Liver (tissue), 9 donors: ENCODE data around the gene PTPRQ. TPM values are rescaled to one million over a fixed set of nuclear protein-coding genes. Genes with fewer than 3 reads are reported as not detected.
A peak's percentile ranks its signal among the peaks of the same experiment; 100 is the strongest.

Experiments used
- DNase-seq: peaks from one replicate; pipeline ENCODE4 v3.0.0-alpha.2; 2017; ENCODE audit warnings: low spot score
- H3K27ac ChIP-seq, 2 donors: one replicate each; pipeline ENCODE4 v1.7.0; 2013; ENCODE audit warnings: inconsistent platforms in 2 of 2, low read length in 2 of 2, control low read depth in 1 of 2, low read depth in 1 of 2, mild to moderate bottlenecking in 1 of 2
- H3K27me3 ChIP-seq, 4 donors: one replicate each; pipeline versions ENCODE4 v1.6.1 to v1.7.0; 2013; ENCODE audit warnings: low read length in 3 of 4, inconsistent platforms in 1 of 4, mild to moderate bottlenecking in 1 of 4, moderate library complexity in 1 of 4; ENCODE audit not compliant: control insufficient read depth in 4 of 4, insufficient read depth in 4 of 4
- H3K36me3 ChIP-seq, 4 donors: one replicate each; pipeline versions ENCODE4 v1.6.1 to v1.7.0; 2013; ENCODE audit warnings: low read length in 3 of 4, mild to moderate bottlenecking in 3 of 4, low read depth in 1 of 4, moderate library complexity in 1 of 4; ENCODE audit not compliant: control insufficient read depth in 4 of 4, insufficient read depth in 3 of 4
- H3K4me1 ChIP-seq, 4 donors: one replicate each; pipeline versions ENCODE4 v1.6.1 to v1.7.0; 2013; ENCODE audit warnings: low read length in 3 of 4, mild to moderate bottlenecking in 3 of 4, moderate library complexity in 1 of 4; ENCODE audit not compliant: control insufficient read depth in 4 of 4, insufficient read depth in 4 of 4
- H3K4me3 ChIP-seq, 3 donors: one replicate each; pipeline versions ENCODE4 v1.6.1 to v1.7.0; 2013; ENCODE audit warnings: low read length in 3 of 3, control low read depth in 1 of 3, low read depth in 1 of 3, mild to moderate bottlenecking in 1 of 3
- H3K9ac ChIP-seq, 2 donors: one replicate each; pipeline ENCODE4 v1.7.0; 2013; ENCODE audit warnings: low read length in 2 of 2, mild to moderate bottlenecking in 2 of 2, moderate library complexity in 2 of 2, control low read depth in 1 of 2, low read depth in 1 of 2
- H3K9me3 ChIP-seq, 4 donors: one replicate each; pipeline versions ENCODE4 v1.6.1 to v1.7.0; 2013; ENCODE audit warnings: low read length in 3 of 4; ENCODE audit not compliant: control insufficient read depth in 4 of 4
- ATF3 ChIP-seq: IDR thresholded peaks from 2 replicates; pipeline ENCODE4 v1.6.1; 2016; ENCODE audit warnings: antibody characterized with exemption
- CTCF ChIP-seq: fragments of 150-350 bp; IDR thresholded peaks from 2 replicates; pipeline ENCODE4 v1.5.1; 2017; ENCODE audit warnings: improper control_type of control experiment, low read depth, low read length; ENCODE audit not compliant: missing input control
- EGR1 ChIP-seq, 2 donors: IDR thresholded peaks; 2 replicates each; pipeline ENCODE4 v1.6.1; 2016 to 2018; ENCODE audit warnings: antibody characterized with exemption in 2 of 2, low read depth in 2 of 2
- FOXA1 ChIP-seq: IDR thresholded peaks from 2 replicates; pipeline ENCODE4 v1.6.1; 2016; ENCODE audit warnings: antibody characterized with exemption
- FOXA2 ChIP-seq: IDR thresholded peaks from 2 replicates; pipeline ENCODE4 v1.6.1; 2016; ENCODE audit warnings: antibody characterized with exemption
- GABPA ChIP-seq, 2 donors: IDR thresholded peaks in 1 of 2; conservative IDR thresholded peaks in 1 of 2; 2 replicates each; pipeline ENCODE4 v1.6.1; 2016; ENCODE audit warnings: antibody characterized with exemption in 2 of 2, mild to moderate bottlenecking in 1 of 2, moderate library complexity in 1 of 2
- HNF4A ChIP-seq, 2 donors: conservative IDR thresholded peaks; 2 replicates each; pipeline ENCODE4 v1.6.1; 2016; ENCODE audit warnings: antibody characterized with exemption in 2 of 2, mild to moderate bottlenecking in 2 of 2
- HNF4G ChIP-seq: IDR thresholded peaks from 2 replicates; pipeline ENCODE4 v1.6.1; 2016; ENCODE audit warnings: antibody characterized with exemption
- JUND ChIP-seq, 2 donors: IDR thresholded peaks; 2 replicates each; pipeline ENCODE4 v1.6.1; 2016; ENCODE audit warnings: antibody characterized with exemption in 2 of 2
- MAX ChIP-seq: IDR thresholded peaks from 2 replicates; pipeline ENCODE4 v1.6.1; 2016; ENCODE audit warnings: antibody characterized with exemption
- NR2F2 ChIP-seq: IDR thresholded peaks from 2 replicates; pipeline ENCODE4 v1.6.1; 2016; ENCODE audit warnings: antibody characterized with exemption
- RAD21 ChIP-seq, 2 donors: IDR thresholded peaks; 2 replicates each; pipeline ENCODE4 v1.6.1; 2016; ENCODE audit warnings: antibody characterized with exemption in 2 of 2, mild to moderate bottlenecking in 2 of 2
- RXRA ChIP-seq, 2 donors: IDR thresholded peaks; 2 replicates each; pipeline ENCODE4 v1.6.1; 2017 to 2018; ENCODE audit warnings: antibody characterized with exemption in 2 of 2, mild to moderate bottlenecking in 1 of 2
- SP1 ChIP-seq: IDR thresholded peaks from 2 replicates; pipeline ENCODE4 v1.6.1; 2018; ENCODE audit warnings: antibody characterized with exemption, mild to moderate bottlenecking
- TAF1 ChIP-seq: conservative IDR thresholded peaks from 2 replicates; pipeline ENCODE4 v1.6.1; 2016; ENCODE audit warnings: antibody characterized with exemption, mild to moderate bottlenecking
- YY1 ChIP-seq: IDR thresholded peaks from 2 replicates; pipeline ENCODE4 v1.6.1; 2016; ENCODE audit warnings: antibody characterized with exemption, mild to moderate bottlenecking
- WGBS: extraction: QIAGEN DNeasy Blood & Tissue Kit; methylation state at CpG from one replicate; pipeline ENCODE4 v1.1.7; 2013; 5-methylcytosine and 5-hydroxymethylcytosine counted together
- polyA plus RNA-seq, 2 donors: library from polyadenylated mRNA; stranded (reverse) in 1 of 2; unstranded in 1 of 2; fragments of 200-250 nt in 1 of 2; fragments of >200 nt in 1 of 2; fragmentation: Nextera tagmentation in 1 of 2; extraction: Ambion mirVana in 1 of 2; gene quantifications; one replicate each; pipeline versions ENCODE4 v1.2.1 to v1.2.3, GENCODE V29; 2013 to 2015
- total RNA-seq, 2 donors: library from RNA; depleted of rRNA; stranded (reverse); fragments of >200 nt; gene quantifications; one replicate each; pipeline ENCODE4 v1.2.3, GENCODE V29; 2014
- TF ChIP-seq, protein P1 (sequence below): IDR thresholded peaks from 2 replicates; pipeline ENCODE4 v1.6.1; 2016; ENCODE audit warnings: antibody characterized with exemption, mild to moderate bottlenecking
- TF ChIP-seq, protein P2 (sequence below): IDR thresholded peaks from 2 replicates; pipeline ENCODE4 v1.6.1; 2016; ENCODE audit warnings: antibody characterized with exemption
- donor health status: healthy.
- donor health status: healthy.
- donor health status: healthy.
- donor health status: healthy.
- donor health status: healthy.

PTPRQ gene
- total and polyA plus RNA-seq, 4 donors: 0.02 to 0.08 (median 0.04) TPM

DNA sequence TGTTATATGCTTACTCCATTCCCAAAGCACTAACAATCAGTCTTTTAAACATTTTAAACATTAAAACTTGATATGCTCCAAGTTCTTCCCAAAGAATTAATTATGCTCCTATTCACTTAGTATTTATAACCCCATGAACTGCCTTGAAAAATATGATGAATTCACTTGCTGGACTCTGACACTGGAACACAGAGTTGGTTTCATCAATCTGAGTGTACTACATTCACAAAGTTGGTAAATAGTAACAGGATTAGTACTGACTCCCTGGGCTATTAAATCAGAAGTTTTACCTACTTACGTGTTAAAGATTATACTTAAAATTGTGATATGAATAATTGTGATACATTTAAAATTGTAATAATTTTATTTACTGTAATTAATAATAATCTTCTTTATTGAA, 246.1 kb downstream of the PTPRQ start:
- Histone ChIP-seq H3K4me1 (peaks cover 0 to 10% (median 0%) of the 10 kb centered on the region in 4 donors), H3K4me3 (no peak overlapping the region), H3K9ac (no peak overlapping the region), H3K36me3 (no peaks in the 10 kb centered on the region), H3K27me3 (no peaks in the 10 kb centered on the region), H3K9me3 (peaks cover 0 to 3% (median 0%) of the 10 kb centered on the region in 4 donors), H3K27ac (no peak overlapping the region)
- no peak for DNase-seq
- WGBS: 49% methylated on average over 1 of the region's 1 CpG
- TF ChIP-seq JUND (IDR thresholded peaks at IDR 0.05): peak in 1 of 2 donors; percentile 14
- TF ChIP-seq RAD21 (IDR thresholded peaks at IDR 0.05): no peak
- TF ChIP-seq FOXA2: no peak
- TF ChIP-seq GABPA (IDR thresholded peaks at IDR 0.05 in 1 of 2, conservative IDR thresholded peaks at IDR 0.05 in 1 of 2): no peak
- TF ChIP-seq CTCF: no peak
- TF ChIP-seq HNF4A (conservative IDR thresholded peaks at IDR 0.05): peak; percentile 71 to 80
- TF ChIP-seq SP1: peak; percentile 39
- TF ChIP-seq YY1: no peak
- TF ChIP-seq TAF1: no peak
- no peak for TF ChIP-seq EGR1 (IDR thresholded peaks at IDR 0.05; ENCODE audit: low read depth in 2 of 2)
- TF ChIP-seq, protein P1, sequence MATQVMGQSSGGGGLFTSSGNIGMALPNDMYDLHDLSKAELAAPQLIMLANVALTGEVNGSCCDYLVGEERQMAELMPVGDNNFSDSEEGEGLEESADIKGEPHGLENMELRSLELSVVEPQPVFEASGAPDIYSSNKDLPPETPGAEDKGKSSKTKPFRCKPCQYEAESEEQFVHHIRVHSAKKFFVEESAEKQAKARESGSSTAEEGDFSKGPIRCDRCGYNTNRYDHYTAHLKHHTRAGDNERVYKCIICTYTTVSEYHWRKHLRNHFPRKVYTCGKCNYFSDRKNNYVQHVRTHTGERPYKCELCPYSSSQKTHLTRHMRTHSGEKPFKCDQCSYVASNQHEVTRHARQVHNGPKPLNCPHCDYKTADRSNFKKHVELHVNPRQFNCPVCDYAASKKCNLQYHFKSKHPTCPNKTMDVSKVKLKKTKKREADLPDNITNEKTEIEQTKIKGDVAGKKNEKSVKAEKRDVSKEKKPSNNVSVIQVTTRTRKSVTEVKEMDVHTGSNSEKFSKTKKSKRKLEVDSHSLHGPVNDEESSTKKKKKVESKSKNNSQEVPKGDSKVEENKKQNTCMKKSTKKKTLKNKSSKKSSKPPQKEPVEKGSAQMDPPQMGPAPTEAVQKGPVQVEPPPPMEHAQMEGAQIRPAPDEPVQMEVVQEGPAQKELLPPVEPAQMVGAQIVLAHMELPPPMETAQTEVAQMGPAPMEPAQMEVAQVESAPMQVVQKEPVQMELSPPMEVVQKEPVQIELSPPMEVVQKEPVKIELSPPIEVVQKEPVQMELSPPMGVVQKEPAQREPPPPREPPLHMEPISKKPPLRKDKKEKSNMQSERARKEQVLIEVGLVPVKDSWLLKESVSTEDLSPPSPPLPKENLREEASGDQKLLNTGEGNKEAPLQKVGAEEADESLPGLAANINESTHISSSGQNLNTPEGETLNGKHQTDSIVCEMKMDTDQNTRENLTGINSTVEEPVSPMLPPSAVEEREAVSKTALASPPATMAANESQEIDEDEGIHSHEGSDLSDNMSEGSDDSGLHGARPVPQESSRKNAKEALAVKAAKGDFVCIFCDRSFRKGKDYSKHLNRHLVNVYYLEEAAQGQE: no peak
- peak in 1 of 2 donors; percentile 30 for TF ChIP-seq RXRA (IDR thresholded peaks at IDR 0.05)
- no peak for TF ChIP-seq MAX
- no peak for TF ChIP-seq ATF3
- no peak for TF ChIP-seq NR2F2
- no peak for TF ChIP-seq FOXA1
- TF ChIP-seq, protein P2, sequence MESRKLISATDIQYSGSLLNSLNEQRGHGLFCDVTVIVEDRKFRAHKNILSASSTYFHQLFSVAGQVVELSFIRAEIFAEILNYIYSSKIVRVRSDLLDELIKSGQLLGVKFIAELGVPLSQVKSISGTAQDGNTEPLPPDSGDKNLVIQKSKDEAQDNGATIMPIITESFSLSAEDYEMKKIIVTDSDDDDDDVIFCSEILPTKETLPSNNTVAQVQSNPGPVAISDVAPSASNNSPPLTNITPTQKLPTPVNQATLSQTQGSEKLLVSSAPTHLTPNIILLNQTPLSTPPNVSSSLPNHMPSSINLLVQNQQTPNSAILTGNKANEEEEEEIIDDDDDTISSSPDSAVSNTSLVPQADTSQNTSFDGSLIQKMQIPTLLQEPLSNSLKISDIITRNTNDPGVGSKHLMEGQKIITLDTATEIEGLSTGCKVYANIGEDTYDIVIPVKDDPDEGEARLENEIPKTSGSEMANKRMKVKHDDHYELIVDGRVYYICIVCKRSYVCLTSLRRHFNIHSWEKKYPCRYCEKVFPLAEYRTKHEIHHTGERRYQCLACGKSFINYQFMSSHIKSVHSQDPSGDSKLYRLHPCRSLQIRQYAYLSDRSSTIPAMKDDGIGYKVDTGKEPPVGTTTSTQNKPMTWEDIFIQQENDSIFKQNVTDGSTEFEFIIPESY: no peak
- peak; percentile 26 for TF ChIP-seq HNF4G
